ENCODE data around the gene BTBD16.

- TF ChIP-seq CTCF (IDR thresholded peaks at IDR 0.05; ENCODE audit: extremely low read depth in 1 of 2, insufficient read depth in 1 of 2, low read depth in 1 of 2, low read length in 2 of 2) = no peak
- peak; percentile 25 for TF ChIP-seq FOS (IDR thresholded peaks at IDR 0.05; ENCODE audit: borderline replicate concordance, insufficient read depth, low read length)
- no peak for TF ChIP-seq GATA2 (IDR thresholded peaks at IDR 0.05; ENCODE audit: insufficient read depth, insufficient read length, low read depth, low read length)
- TF ChIP-seq POLR2AphosphoS5 (IDR thresholded peaks at IDR 0.05; ENCODE audit: insufficient read depth, low read depth, low read length) = no peak
- no peak for TF ChIP-seq MYC (IDR thresholded peaks at IDR 0.05; ENCODE audit: low read depth, low read length)
- no peak for TF ChIP-seq JUN (IDR thresholded peaks at IDR 0.05; ENCODE audit: borderline replicate concordance, insufficient read depth, insufficient read length, low read depth)
Measured at GRCh38 chr10:122344741-122345258, 73.7 kb downstream of the BTBD16 start.
